Immature natural killer cell (primary cell): ENCODE data around the gene AQP9. TPM values are rescaled to one million over a fixed set of nuclear protein-coding genes. Genes with fewer than 3 reads are reported as not detected.
"Not testable (repeated sequence)": the region's sequence is repeated elsewhere in the genome, so short reads cannot be mapped to it uniquely, and the experiment has no call there.

Experiments
- DNase-seq, 3 donors: peaks; one replicate each; pipeline ENCODE4 v3.0.0; 2022; ENCODE audit warnings: mixed read lengths in 1 of 3
- H3K27ac Mint-ChIP-seq, 6 donors: one replicate each; pipeline ENCODE4 v1.8.0; 2020; ENCODE audit warnings: mixed read lengths in 6 of 6, mild to moderate bottlenecking in 5 of 6, inconsistent platforms in 4 of 6, moderate library complexity in 3 of 6
- H3K27me3 Mint-ChIP-seq, 3 donors: one replicate each; pipeline ENCODE4 v1.8.0; 2020 to 2021; ENCODE audit warnings: low read depth in 3 of 3, mild to moderate bottlenecking in 3 of 3, mixed read lengths in 3 of 3, moderate library complexity in 3 of 3, inconsistent platforms in 1 of 3
- H3K36me3 Mint-ChIP-seq, 3 donors: one replicate each; pipeline ENCODE4 v1.8.0; 2020; ENCODE audit warnings: mixed read lengths in 3 of 3, inconsistent platforms in 2 of 3, mild to moderate bottlenecking in 2 of 3
- H3K4me1 Mint-ChIP-seq, 2 donors: one replicate each; pipeline ENCODE4 v1.8.0; 2020; ENCODE audit warnings: inconsistent platforms in 2 of 2, mild to moderate bottlenecking in 2 of 2, mixed read lengths in 2 of 2, moderate library complexity in 1 of 2
- H3K4me3 Mint-ChIP-seq, 5 donors: one replicate each; pipeline ENCODE4 v1.8.0; 2020; ENCODE audit warnings: mild to moderate bottlenecking in 5 of 5, mixed read lengths in 5 of 5, inconsistent platforms in 3 of 5, moderate library complexity in 3 of 5
- H3K9me3 Mint-ChIP-seq, 6 donors: one replicate each; pipeline ENCODE4 v1.8.0; 2020; ENCODE audit warnings: mild to moderate bottlenecking in 6 of 6, mixed read lengths in 6 of 6, inconsistent platforms in 4 of 6, moderate library complexity in 3 of 6
- polyA plus RNA-seq, 3 donors: library from polyadenylated mRNA; unstranded; fragments of 300-500 nt; fragmentation: Illumina TruSeq; gene quantifications; one replicate each; pipeline ENCODE4 v1.2.3, GENCODE V29; 2021

The AQP9 gene
- polyA plus RNA-seq, 3 donors from 2014 or later: not detected

- peaks cover 6 to 12% (median 8%) of the 10 kb centered on the region in 3 donors for H3K27me3 Mint-ChIP-seq
- H3K27ac Mint-ChIP-seq: no peak overlapping the region
Measured at GRCh38 chr15:58179206-58179605, 41.0 kb downstream of the AQP9 start.

GRCh38 chr15:58179741-58180381, 41.7 kb downstream of the AQP9 start:
- no peak for DNase-seq
- Mint-ChIP-seq H3K36me3 (no peaks in the 10 kb centered on the region), H3K9me3 (no peaks in the 10 kb centered on the region), H3K27ac (no peak overlapping the region), H3K4me3 (no peak overlapping the region), H3K4me1 (no peaks in the 10 kb centered on the region), H3K27me3 (peaks cover 6 to 12% (median 11%) of the 10 kb centered on the region in 3 donors)

More at GRCh38 chr15:58179206-58179605, 41.0 kb downstream of the AQP9 start:
- no peak for DNase-seq
- no peaks in the 10 kb centered on the region for H3K4me1 Mint-ChIP-seq
- H3K4me3 Mint-ChIP-seq: no peak overlapping the region
- no peaks in the 10 kb centered on the region for H3K36me3 Mint-ChIP-seq
- H3K9me3 Mint-ChIP-seq: no peaks in the 10 kb centered on the region

GRCh38 chr15:58182460-58183163, 44.4 kb downstream of the AQP9 start:
- Mint-ChIP-seq H3K4me3 (no peak overlapping the region), H3K27ac (no peak overlapping the region), H3K9me3 (no peaks in the 10 kb centered on the region), H3K27me3 (peaks cover 4 to 17% (median 12%) of the 10 kb centered on the region in 3 donors), H3K36me3 (no peaks in the 10 kb centered on the region), H3K4me1 (no peaks in the 10 kb centered on the region)
- no peak for DNase-seq

GRCh38 chr15:58185439-58185838, 47.3 kb downstream of the AQP9 start:
- no peaks in the 10 kb centered on the region for H3K9me3 Mint-ChIP-seq
- DNase-seq: no peak
- H3K4me1 Mint-ChIP-seq: no peaks in the 10 kb centered on the region
- H3K27ac Mint-ChIP-seq: no peak overlapping the region
- H3K36me3 Mint-ChIP-seq: no peaks in the 10 kb centered on the region
- no peak overlapping the region for H3K4me3 Mint-ChIP-seq
- H3K27me3 Mint-ChIP-seq: peaks cover 5 to 14% (median 14%) of the 10 kb centered on the region in 3 donors

- Mint-ChIP-seq H3K27ac (no peak overlapping the region), H3K27me3 (peaks cover 6 to 11% (median 11%) of the 10 kb centered on the region in 3 donors), H3K9me3 (no peaks in the 10 kb centered on the region), H3K4me1 (no peaks in the 10 kb centered on the region), H3K4me3 (no peak overlapping the region), H3K36me3 (no peaks in the 10 kb centered on the region)
- DNase-seq: no peak
Measured at GRCh38 chr15:58189148-58189811, 51.1 kb downstream of the AQP9 start.

GRCh38 chr15:58190419-58190818, 52.2 kb downstream of the AQP9 start:
- no peaks in the 10 kb centered on the region for H3K4me1 Mint-ChIP-seq
- H3K4me3 Mint-ChIP-seq: no peak overlapping the region
- no peak overlapping the region for H3K27ac Mint-ChIP-seq
- no peaks in the 10 kb centered on the region for H3K9me3 Mint-ChIP-seq
- H3K36me3 Mint-ChIP-seq: no peaks in the 10 kb centered on the region
- H3K27me3 Mint-ChIP-seq: peaks cover 6 to 16% (median 13%) of the 10 kb centered on the region in 3 donors
- DNase-seq: no peak

- not testable (repeated sequence) for DNase-seq, H3K4me1 Mint-ChIP-seq, H3K9me3 Mint-ChIP-seq, H3K4me3 Mint-ChIP-seq, H3K36me3 Mint-ChIP-seq, H3K27ac Mint-ChIP-seq
- H3K27me3 Mint-ChIP-seq: peaks cover 10 to 20% (median 17%) of the 10 kb centered on the region in 3 donors
Measured at GRCh38 chr15:58193636-58194035, 55.5 kb downstream of the AQP9 start.

GRCh38 chr15:58200739-58201138, 62.6 kb downstream of the AQP9 start:
- Mint-ChIP-seq H3K36me3 (no peaks in the 10 kb centered on the region), H3K4me3 (no peak overlapping the region), H3K27ac (no peak overlapping the region), H3K9me3 (peaks cover 0 to 2% (median 0%) of the 10 kb centered on the region in 6 donors), H3K27me3 (peaks cover 3 to 16% (median 14%) of the 10 kb centered on the region in 3 donors), H3K4me1 (no peaks in the 10 kb centered on the region)
- no peak for DNase-seq

- peaks cover 0 to 2% (median 0%) of the 10 kb centered on the region in 6 donors for H3K9me3 Mint-ChIP-seq
- no peaks in the 10 kb centered on the region for H3K4me1 Mint-ChIP-seq
- no peaks in the 10 kb centered on the region for H3K36me3 Mint-ChIP-seq
- H3K27ac Mint-ChIP-seq: no peak overlapping the region
- no peak overlapping the region for H3K4me3 Mint-ChIP-seq
- H3K27me3 Mint-ChIP-seq: peaks cover 3 to 13% (median 12%) of the 10 kb centered on the region in 3 donors
- no peak for DNase-seq
Measured at GRCh38 chr15:58201516-58201915, 63.3 kb downstream of the AQP9 start.

- Mint-ChIP-seq H3K4me3 (no peak overlapping the region), H3K9me3 (no peaks in the 10 kb centered on the region), H3K36me3 (no peaks in the 10 kb centered on the region), H3K27ac (no peak overlapping the region), H3K27me3 (peaks cover 0 to 9% (median 3%) of the 10 kb centered on the region in 3 donors), H3K4me1 (peaks cover 0 to 1% of the 10 kb centered on the region in 2 donors)
- DNase-seq: no peak
Measured at GRCh38 chr15:58203537-58203936, 65.4 kb downstream of the AQP9 start.

- Mint-ChIP-seq H3K27me3 (peaks cover 0 to 2% (median 2%) of the 10 kb centered on the region in 3 donors), H3K4me3 (no peak overlapping the region), H3K9me3 (no peaks in the 10 kb centered on the region), H3K4me1 (peaks cover 7 to 12% of the 10 kb centered on the region in 2 donors), H3K36me3 (no peaks in the 10 kb centered on the region), H3K27ac (no peak overlapping the region)
- DNase-seq: no peak
Measured at GRCh38 chr15:58206151-58206550, 68.0 kb downstream of the AQP9 start.

- Mint-ChIP-seq H3K4me1 (peaks cover 7 to 12% of the 10 kb centered on the region in 2 donors), H3K27ac (peak overlapping the region in 1 of 6 donors; percentile 75)
- H3K36me3 Mint-ChIP-seq, H3K9me3 Mint-ChIP-seq, DNase-seq, H3K4me3 Mint-ChIP-seq, H3K27me3 Mint-ChIP-seq: not testable (repeated sequence)
Measured at GRCh38 chr15:58208217-58208616, 70.0 kb downstream of the AQP9 start.

GRCh38 chr15:58209007-58209481, 70.9 kb downstream of the AQP9 start:
- not testable (repeated sequence) for H3K27me3 Mint-ChIP-seq, H3K9me3 Mint-ChIP-seq, H3K36me3 Mint-ChIP-seq
- Mint-ChIP-seq H3K4me1 (peaks cover 7 to 12% of the 10 kb centered on the region in 2 donors), H3K27ac (peak overlapping the region; percentile 27 to 86 (median 74)), H3K4me3 (peak overlapping the region in 1 of 5 donors; percentile 36)
- DNase-seq: peak; percentile 39 to 68 (median 42)

- H3K36me3 Mint-ChIP-seq, H3K27me3 Mint-ChIP-seq, H3K4me3 Mint-ChIP-seq, H3K9me3 Mint-ChIP-seq, DNase-seq: not testable (repeated sequence)
- H3K27ac Mint-ChIP-seq: peak overlapping the region in 3 of 6 donors; percentile 5 to 42 (median 27)
- H3K4me1 Mint-ChIP-seq: peaks cover 7 to 12% of the 10 kb centered on the region in 2 donors
Measured at GRCh38 chr15:58210031-58210430, 71.8 kb downstream of the AQP9 start.
